HG02763 (cell line): Measurements from ENCODE around the gene KMO.

Source experiments
- ATAC-seq: cut with Tn5 transposase; IDR thresholded peaks from one replicate; pipeline ENCODE4 v1.9.1; 2021; ENCODE audit warnings: mild to moderate bottlenecking, moderate library complexity; ENCODE audit not compliant: unreplicated experiment

KMO gene

GRCh38 chr1:241622669-241623068 is 90.5 kb downstream of the KMO start:
- no peak for ATAC-seq

- no peak for ATAC-seq
These were observed 92.8 kb downstream of the KMO start for GRCh38 chr1:241624935-241625334.

- ATAC-seq: peak; percentile 61
These were observed 95.5 kb downstream of the KMO start for GRCh38 chr1:241627453-241628259.

- ATAC-seq: no peak
These were observed 97.8 kb downstream of the KMO start for GRCh38 chr1:241630005-241630404.

- no peak for ATAC-seq
These were observed 98.3 kb downstream of the KMO start for GRCh38 chr1:241630476-241630875.

DNA sequence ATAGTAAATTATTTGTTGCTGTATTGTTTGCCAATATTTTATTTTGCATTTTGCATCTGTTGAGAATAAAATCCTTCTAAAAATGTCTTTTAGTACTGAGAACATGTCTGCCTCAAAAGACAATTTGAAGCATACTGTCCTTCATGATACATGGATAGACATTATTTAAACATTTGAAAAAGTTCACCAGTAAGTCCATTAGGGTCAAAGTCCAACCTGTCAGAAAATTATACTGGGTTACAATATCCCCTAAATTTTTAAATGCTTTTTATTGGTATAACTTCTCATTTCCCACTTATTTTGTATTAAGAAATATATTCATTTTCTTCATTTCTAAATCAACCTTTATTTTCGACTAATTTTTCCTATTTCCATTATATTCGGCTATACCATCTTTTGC is 98.7 kb downstream of the KMO start:
- ATAC-seq: no peak

DNA sequence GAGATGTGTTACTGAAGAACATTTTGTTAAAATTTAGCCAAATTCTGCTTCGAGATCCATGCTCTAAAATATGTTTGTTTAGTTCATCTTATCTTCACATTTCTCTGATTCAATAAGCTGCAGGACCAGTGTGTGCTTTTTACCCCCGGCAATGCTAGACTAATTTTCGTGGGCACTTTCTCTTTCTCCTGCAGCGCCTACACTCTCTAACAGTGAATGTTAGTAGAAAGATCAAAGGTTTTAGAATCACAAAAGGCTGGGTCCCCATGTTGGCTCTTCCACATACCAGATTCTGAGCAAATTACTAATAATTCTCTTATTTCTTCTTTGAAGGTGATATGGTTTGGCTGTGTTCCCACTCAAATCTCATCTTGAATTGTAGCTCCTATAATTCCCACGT is 99.5 kb downstream of the KMO start:
- no peak for ATAC-seq

DNA sequence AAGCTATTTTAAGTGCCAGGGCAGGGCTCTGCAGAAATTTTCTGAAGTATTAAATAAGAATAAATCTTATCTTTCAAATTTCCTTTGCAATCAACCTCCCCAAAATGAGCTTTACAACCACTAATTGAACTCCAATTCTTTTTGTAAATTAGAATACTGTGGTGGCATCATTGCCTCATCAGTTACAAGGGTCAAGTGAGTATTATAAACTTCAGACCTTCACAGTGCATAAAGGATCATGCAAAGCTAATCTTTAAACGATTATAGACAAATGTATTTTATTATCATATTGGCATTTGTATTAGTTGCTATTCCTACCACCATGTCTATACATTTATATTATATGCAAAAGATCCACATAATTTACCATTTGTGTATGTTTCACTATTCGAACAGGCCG is 100.8 kb downstream of the KMO start:
- no peak for ATAC-seq

DNA sequence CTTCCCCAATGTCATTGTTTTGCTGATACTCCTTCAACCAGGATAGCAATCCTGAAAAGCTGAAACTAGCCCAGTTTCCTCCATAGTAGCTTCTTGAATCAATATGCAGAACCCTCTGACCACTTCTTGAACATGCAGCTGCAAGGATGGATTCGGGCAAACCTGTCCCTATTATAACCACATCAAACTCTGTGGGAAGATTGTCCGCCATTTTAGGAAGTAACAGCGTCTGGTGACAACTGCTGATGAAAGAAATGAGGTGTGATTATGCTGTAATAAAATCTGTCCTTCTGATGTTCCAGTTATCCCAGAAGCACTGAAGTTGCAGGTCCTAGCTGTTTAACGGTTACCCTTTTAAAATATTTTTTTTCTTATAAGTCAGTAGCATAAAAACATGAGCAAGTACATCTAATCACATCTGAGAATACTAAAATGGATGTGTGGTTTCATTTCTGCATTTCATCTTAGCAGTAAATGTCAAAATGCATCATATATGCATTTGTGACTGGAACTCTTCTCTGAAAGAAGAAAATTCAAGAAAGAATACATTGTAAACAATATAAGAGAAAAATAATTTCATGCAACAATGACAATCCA is 103.5 kb downstream of the KMO start:
- ATAC-seq: no peak

DNA sequence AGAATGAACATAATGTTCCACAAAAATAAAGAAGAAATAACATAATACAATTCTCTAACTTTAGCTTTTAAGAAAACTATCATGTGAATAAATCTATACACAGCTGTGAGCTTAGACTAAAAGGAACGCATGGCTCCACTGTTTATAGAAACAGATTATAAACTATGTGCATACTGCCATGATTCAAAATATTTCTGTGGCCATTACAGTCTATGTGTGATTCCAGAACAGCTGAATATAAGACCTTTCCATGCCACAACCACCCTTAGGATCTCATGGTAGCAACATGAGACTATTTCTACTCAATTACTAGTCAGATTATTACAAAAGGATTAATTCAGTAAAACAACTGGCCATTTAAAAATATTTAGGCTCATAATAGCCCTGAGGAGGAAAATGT is 104.1 kb downstream of the KMO start:
- ATAC-seq: no peak

DNA sequence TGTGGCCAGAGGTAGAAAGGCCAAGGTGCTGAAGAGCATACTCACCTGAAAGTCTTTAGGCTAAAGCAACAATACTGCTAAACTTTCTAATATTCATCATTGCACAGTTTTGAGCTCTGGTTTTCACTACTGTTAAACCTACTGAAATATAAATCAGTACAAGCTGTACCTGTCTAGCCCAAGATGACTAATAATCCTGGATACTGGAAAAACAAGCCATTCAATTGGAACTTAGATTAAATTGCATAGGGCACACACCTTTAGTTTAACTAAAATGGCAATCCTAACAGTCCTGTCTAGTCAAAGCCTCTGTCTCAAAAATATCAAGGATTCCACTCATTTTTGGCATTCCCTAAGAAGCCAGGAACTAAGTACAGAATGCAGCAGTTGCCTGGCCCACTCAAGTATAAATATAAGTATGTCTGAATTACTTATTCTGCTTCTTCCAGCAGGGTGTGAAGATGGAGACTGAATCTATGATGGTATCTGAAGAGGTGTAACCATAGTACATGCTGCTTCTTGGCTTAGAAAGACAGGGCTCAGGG is 104.9 kb downstream of the KMO start:
- no peak for ATAC-seq

DNA sequence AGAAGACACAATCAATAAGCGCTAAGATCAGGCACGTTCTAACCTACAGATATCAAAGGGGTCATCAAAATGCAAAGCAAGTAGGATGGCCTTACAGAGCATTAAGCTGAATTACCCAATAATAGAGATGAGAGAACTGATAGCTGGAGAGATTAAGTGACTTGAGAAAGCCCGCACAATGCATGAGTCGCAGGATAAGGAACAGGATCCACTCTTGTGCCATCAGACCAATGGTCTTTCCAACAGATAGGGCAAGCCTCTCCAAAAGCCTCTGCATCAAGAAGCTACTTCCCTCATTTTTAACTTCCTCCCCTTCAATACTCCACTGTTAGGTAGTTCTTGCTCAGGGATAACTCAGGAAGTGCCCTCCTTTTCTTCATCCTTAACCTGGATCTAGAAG is 105.4 kb downstream of the KMO start:
- ATAC-seq: no peak

- ATAC-seq: no peak
These were observed 106.0 kb downstream of the KMO start for GRCh38 chr1:241638099-241638682.

DNA sequence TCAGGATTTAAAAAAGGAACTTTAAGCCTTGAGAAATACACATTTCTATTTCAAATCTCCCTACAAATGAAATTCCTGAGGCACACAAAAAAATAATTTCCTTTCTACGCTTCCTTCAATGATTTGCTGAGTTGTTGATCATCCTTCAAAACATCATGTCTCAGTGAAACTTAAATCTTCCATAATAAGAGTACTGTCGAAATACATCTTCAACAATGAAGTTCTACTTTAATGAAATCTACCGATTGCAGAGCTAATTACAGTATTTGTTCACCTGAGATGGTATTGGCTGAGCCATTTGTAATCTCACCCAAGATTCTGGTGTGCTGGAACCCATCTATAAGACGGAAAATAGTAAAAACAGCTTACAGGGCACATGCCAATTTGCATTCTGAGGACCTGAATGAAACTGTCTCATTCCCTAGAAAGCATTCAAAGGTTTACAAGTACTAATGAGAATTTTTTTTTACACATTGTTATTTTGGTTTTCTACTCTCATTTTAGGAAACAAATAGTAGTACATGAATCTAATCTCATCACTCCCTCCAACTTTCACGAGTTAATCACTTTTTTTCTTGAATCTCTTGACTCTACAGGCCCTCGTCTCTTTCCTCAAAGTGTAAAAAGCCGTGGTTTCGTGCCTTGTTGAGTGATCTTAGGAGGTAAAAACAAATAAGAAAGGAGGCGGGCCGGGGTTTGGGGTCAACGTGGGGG is 106.9 kb downstream of the KMO start:
- ATAC-seq: no peak

DNA sequence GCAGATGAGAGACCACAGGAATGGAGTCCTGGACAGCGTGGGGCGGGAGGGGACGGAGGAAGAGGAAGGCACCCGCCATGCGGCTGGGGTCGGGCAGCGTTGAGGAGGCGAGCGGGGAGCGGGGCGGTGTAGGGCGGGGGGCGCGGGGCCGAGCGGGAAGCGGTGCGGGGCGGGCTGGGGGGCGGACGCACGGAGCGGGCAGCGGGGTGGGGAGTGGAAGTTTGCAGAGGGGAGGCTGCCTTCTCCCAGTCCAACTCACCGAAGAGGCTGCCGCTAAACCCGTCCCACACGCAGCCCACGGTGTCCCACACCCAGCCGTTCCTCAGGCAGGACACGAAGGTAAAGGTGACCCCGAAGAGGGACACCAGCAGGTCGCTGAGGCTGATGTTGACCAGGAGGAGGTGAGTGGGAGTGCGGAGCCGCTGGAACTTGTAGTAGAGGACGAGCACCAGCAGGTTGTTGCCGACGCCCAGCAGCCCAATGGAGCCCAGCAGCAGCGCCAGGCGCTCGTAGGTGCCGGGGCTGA is 107.5 kb downstream of the KMO start:
- ATAC-seq: peak; percentile 40

GRCh38 chr1:241640149-241640866 is 108.1 kb downstream of the KMO start, which contains the start of the genes CHML and OPN3:
TSS of gene CHML (minus strand) at chr1:241640369. CDS start at chr1:241635766, 4,603 bp downstream.
TSS of gene OPN3 (minus strand) at chr1:241640369. CDS start at chr1:241640254, 115 bp downstream.
- ATAC-seq: peak; percentile 92

DNA sequence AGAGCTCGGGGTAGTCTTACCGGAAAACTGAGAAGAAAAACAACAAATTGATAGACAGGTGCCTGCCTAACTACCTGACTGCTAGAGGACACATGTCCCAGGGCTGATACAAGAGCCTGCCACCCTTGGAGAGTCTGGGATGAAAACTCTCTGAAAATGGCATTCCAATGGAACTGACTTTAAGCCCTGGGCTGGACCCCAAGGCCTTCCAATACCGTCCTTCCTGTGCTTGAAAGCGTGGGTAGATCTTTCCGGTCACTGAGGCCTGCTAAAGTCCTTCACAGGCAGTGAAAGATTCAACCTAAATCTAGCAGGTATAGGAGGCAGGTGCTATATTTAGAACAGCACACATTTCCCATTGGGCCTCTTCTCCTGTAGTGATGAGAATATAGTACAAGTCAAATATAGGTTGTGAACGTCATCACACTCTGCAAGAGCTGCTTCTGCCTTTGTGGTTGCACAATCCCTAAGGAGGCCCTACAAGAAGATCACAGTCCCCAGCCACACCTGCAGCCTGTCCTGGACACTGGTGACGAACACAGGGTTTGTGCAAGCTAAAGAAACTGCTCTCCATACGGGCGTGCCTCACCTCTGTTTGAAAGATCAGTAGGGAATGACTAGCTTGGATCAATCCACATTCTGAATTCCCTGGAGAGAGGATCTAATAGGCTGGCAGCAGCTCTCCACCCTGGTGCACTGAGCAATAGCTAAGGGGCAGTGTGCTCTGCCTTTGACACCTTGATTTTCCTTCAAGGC is 108.9 kb downstream of the KMO start:
- no peak for ATAC-seq

- ATAC-seq: no peak
These were observed 109.8 kb downstream of the KMO start for GRCh38 chr1:241641773-241642592.

DNA sequence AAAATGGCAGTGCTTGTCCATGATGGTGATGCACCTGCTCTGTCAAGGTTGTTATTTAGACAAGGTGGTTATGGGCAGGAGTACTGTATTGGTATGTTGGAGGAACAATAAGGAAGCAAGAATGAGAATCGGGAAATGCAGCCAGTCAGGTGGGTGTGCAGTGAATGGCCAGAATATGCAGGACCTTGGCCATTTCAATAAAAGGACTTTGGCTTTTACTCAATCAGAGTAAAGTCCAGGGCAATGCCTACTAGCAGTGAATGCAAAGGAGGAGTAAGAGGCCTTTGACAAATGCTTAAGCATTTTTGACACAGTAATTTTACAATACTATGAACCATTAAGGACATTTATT is 110.4 kb downstream of the KMO start:
- ATAC-seq: no peak
